GM19035 (cell line): Measurements from ENCODE around the gene RNF169.

Source experiments
- ATAC-seq: cut with Tn5 transposase; IDR thresholded peaks from one replicate; pipeline ENCODE4 v1.9.1; 2021; ENCODE audit not compliant: unreplicated experiment

The RNF169 gene

DNA sequence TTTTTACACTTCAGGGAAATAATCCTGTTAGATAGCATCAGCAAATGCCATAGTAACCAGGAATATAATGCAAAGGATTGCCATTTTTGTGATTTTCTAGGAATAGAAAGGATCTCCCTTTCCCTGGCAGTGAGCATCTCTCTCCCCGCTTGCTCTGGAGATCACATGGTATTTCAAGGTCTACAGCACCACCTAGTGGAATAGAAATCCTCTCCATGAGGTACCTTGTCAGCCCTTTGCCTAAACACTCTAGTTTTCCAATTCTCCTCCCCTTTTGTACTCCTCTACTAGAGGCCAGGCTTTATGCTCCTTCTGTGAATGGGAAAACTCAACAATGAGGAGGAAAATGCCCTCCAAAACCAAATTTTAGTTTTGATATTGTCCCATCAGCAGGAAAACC lies 121.8 kb downstream of the RNF169 start:
- ATAC-seq, result no peak

DNA sequence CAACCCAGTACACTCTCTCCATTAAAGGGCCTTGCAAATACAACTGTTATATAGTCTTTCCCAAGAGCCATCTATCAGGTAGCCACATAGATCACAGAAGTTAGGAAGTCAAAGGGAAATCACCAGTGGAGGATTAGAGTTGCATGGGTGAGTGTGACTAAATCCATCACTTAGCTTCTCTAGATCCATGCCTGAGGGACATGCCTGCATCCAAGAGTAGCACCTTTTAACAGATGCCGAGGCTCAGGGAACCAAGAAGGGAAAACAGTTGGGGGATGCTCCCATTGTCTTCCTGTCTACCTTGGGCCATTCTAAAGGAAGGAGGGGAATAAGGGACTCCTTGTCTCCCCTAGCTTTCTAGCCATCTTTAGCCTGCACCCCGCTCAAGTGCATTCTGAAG lies 122.4 kb downstream of the RNF169 start:
- no peak for ATAC-seq

DNA sequence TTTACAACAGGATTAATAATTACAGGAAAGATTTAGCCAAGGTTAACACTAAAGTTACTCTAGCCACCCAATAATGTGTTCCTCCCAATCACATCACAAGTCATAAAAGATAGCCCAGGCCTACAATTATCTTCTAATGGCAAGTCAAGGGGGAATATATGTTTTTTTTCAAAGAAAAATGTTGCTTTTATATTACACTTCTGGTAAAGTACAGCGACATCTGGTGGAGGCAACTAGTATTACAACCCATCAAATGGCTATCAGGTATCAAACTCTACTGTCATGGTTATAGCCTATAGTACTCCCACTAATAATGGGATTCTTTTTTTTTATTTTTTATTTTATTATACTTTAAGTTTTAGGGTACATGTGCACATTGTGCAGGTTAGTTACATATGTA lies 128.5 kb downstream of the RNF169 start:
- no peak for ATAC-seq
